ENCODE results near the gene ARHGEF6. TPM values are rescaled to one million over a fixed set of nuclear protein-coding genes. Genes with fewer than 3 reads are reported as not detected.

ARHGEF6 gene
- total RNA-seq, 2 donors from 2014 or later = 2.7 to 5.7 TPM

DNA sequence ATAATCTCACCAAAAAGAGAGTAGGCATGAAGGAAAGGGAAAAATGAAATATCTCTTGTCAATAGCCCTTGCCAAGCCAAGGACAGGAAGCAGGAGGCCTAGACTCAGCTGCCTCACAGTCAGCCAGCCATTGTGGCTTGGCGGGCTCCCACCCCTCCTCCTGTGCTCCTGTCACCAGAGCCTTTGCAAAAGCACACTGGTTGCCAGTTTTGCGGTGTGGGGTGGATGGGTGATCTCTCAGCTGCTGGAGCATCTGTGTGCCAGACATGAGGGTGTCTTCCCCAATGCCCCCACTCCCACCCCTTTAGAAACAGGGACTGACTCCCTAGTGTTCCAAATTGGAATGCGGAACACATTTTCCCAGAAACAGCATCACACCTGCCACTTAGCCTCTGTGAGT lies 26.1 kb downstream of the ARHGEF6 start:
- TF ChIP-seq, protein P1, sequence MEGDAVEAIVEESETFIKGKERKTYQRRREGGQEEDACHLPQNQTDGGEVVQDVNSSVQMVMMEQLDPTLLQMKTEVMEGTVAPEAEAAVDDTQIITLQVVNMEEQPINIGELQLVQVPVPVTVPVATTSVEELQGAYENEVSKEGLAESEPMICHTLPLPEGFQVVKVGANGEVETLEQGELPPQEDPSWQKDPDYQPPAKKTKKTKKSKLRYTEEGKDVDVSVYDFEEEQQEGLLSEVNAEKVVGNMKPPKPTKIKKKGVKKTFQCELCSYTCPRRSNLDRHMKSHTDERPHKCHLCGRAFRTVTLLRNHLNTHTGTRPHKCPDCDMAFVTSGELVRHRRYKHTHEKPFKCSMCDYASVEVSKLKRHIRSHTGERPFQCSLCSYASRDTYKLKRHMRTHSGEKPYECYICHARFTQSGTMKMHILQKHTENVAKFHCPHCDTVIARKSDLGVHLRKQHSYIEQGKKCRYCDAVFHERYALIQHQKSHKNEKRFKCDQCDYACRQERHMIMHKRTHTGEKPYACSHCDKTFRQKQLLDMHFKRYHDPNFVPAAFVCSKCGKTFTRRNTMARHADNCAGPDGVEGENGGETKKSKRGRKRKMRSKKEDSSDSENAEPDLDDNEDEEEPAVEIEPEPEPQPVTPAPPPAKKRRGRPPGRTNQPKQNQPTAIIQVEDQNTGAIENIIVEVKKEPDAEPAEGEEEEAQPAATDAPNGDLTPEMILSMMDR (IDR thresholded peaks at IDR 0.05) = no peak
- no peaks in the 10 kb centered on the region for H3K9me3 ChIP-seq
- no peak overlapping the region for H3K27ac ChIP-seq
- no peak for DNase-seq
- no peaks in the 10 kb centered on the region for H3K4me1 ChIP-seq
- H3K36me3 ChIP-seq = no peaks in the 10 kb centered on the region
- H3K9ac ChIP-seq (ENCODE audit: low read depth in 2 of 2, low read length in 2 of 2) = no peak overlapping the region
- no peak overlapping the region for H3K4me3 ChIP-seq
- intact Hi-C loops (cut with DNase I) = no loop called here
- H3K27me3 ChIP-seq = no peaks in the 10 kb centered on the region

DNA sequence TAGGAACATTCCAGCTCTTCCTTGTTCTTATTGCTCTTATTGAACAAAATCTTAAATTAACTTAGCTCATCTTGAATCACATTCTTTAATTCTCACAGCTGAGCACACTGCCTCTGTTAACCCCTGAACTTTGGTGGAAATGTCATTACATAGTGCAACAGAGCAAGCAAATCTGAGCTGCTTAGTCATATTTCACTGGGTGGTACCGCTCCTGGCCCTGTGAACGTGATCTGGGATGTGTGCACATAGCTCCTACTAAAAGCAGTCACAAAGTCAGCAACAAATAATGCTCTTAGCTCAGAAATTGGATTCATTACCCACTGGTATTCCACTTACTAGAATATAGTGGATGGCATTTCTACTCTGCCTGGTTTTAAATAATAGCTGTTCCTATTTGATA lies 27.9 kb downstream of the ARHGEF6 start:
- H3K4me3 ChIP-seq = no peak overlapping the region
- intact Hi-C loops (cut with DNase I) = no loop called here
- TF ChIP-seq, protein P1 (IDR thresholded peaks at IDR 0.05) = no peak

DNA sequence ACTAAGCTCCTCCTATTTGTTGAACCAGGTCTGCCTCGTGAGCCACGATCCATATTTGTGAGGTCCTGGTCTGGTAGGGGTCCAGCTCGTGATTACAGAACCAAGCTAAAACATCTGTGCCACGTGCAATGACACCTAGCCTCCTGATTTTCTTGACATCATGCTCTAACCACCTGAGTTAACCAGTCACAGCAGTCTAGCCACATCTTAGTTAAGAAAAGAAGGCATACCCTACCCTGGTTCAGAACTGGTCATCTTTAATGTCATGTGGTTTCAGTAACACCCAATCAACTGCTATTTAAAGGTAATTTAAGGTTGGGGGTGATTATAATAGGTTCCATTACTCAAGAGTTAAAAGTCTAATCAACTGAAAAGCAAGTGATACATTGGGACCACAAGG lies 28.4 kb downstream of the ARHGEF6 start:
- H3K9ac ChIP-seq (ENCODE audit: low read depth in 2 of 2, low read length in 2 of 2) = no peak overlapping the region
- DNase-seq = no peak
- TF ChIP-seq, protein P1 (IDR thresholded peaks at IDR 0.05) = no peak
- H3K27ac ChIP-seq = no peak overlapping the region
- no peaks in the 10 kb centered on the region for H3K36me3 ChIP-seq
- H3K27me3 ChIP-seq = no peaks in the 10 kb centered on the region
- H3K4me3 ChIP-seq = no peak overlapping the region
- no peaks in the 10 kb centered on the region for H3K4me1 ChIP-seq
- H3K9me3 ChIP-seq = no peaks in the 10 kb centered on the region
- intact Hi-C loops (cut with DNase I) = no loop called here

More for the DNA sequence above, 27.9 kb downstream of the ARHGEF6 start:
- Histone ChIP-seq H3K27ac (no peak overlapping the region), H3K4me1 (no peaks in the 10 kb centered on the region), H3K27me3 (no peaks in the 10 kb centered on the region), H3K9ac (ENCODE audit: low read depth in 2 of 2, low read length in 2 of 2) (no peak overlapping the region), H3K36me3 (no peaks in the 10 kb centered on the region), H3K9me3 (no peaks in the 10 kb centered on the region)
- DNase-seq = no peak

DNA sequence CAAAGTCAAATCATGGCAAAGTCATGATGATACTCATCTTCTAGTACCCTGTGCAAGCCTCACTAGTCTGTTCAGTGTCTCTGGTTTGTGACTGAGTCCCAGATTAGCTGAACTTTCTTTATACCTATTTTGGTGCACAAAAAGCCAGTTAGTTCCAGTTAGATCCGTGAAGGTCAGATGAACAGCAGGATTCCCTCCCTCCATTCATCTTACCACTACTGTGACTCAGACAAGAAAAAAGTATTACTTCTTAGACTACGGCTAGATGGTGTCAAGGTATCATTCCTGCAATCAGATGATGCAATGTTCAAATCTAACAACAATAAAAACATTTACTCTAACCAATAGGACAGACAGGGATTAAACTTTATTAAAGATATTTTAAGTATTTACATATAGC lies 30.4 kb downstream of the ARHGEF6 start:
- Histone ChIP-seq H3K9ac (ENCODE audit: low read depth in 2 of 2, low read length in 2 of 2) (no peak overlapping the region), H3K4me1 (no peaks in the 10 kb centered on the region), H3K4me3 (no peak overlapping the region), H3K36me3 (no peaks in the 10 kb centered on the region), H3K9me3 (no peaks in the 10 kb centered on the region), H3K27ac (no peak overlapping the region), H3K27me3 (no peaks in the 10 kb centered on the region)
- DNase-seq = no peak
- TF ChIP-seq, protein P1 (IDR thresholded peaks at IDR 0.05) = no peak
- intact Hi-C loops (cut with DNase I) = no loop called here

DNA sequence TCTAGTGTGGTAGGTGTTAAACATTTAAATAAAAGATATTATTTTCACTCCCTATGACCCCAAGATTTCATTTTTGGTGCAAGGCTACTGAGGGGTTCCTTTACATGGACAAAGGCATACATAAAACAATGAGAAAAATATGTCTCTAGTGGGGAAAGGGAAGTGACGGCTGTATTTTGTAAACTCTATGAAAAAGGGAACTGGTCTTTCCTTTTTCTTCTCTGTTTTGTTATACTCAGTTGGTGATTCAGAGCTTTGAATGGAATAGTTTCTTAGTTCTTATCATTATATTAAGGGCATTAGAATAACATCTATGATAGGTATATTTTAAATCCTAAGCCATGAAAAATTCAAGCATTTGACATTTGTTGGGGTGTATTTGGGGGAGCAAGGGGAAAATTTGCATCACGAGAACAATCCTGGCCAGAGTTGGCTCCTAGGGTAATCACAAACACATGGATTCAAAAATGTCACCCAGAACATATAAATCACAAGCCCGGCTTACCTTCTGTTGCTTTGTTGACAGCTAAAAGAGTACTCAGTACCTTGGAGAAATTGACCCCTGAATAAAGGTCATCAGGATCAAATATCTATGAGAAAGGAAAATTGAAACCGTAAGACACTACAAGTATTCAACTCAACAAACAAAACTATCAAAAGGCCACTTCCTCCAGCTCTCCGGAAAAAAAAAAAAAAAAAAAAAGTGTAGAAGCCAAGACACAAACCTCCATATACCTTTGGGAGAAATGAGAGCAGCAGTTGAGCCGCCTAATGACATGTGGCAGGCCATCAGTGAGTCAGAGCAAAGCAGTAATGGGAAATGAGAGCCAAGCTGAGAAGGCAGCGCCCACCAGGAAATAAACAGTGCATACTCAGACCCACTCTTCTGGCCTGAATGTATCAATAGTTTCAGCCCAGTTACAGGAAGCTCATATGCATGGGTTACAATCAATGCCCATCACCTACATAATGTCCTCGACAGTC lies 33.4 kb downstream of the ARHGEF6 start:
- Histone ChIP-seq H3K27ac (no peak overlapping the region), H3K36me3 (no peaks in the 10 kb centered on the region), H3K9me3 (no peaks in the 10 kb centered on the region), H3K4me3 (no peak overlapping the region), H3K27me3 (no peaks in the 10 kb centered on the region), H3K9ac (ENCODE audit: low read depth in 2 of 2, low read length in 2 of 2) (no peak overlapping the region), H3K4me1 (no peaks in the 10 kb centered on the region)
- intact Hi-C loops (cut with DNase I) = no loop called here
- no peak for DNase-seq
- TF ChIP-seq, protein P1 (IDR thresholded peaks at IDR 0.05) = no peak

Data from colonic mucosa (tissue), 4 donors.